NCI-H2107 treated with DMSO at 0.1 percent for 48 hours (cell line): Measurements from ENCODE around the gene LCN1.

ENCODE experiments used
- DNase-seq: peaks from one replicate; lab custom pipeline; 2025; ENCODE audit not compliant: unreplicated experiment; lab: John Stamatoyannopoulos, UW

LCN1 gene

DNA sequence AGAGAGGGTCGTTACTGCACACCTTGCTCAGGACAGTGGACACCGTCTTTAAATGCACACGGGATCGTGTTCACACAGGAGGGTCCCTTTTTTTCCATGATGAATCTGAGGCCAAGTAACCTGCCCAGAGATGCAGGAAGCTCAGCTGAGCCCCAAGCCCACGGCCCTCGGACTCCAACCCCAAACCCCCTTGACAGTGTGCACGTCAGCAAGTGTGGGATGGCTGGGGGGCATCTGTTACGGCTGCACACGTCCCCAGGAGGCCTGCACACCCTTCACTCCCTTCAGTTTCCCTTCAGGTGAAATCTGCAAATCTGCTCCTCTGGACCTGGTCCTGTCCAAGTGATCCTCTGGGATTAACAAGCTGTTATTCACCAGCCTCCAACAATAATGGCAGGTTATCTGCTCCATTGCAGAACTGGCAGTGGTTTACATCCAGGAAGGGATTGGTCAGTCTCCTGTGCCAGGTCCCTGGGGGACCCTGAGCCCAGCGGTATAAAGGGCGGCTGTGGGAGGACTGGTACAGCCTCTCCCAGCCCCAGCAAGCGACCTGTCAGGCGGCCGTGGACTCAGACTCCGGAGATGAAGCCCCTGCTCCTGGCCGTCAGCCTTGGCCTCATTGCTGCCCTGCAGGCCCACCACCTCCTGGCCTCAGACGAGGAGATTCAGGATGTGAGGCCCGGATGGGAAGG lies at the start of gene LCN1:
Gene LCN1, plus strand, starts transcription at position 525 of the 692 bp plus-strand sequence. Its CDS starts 58 bp downstream, at position 583.
- DNase-seq: no peak

DNA sequence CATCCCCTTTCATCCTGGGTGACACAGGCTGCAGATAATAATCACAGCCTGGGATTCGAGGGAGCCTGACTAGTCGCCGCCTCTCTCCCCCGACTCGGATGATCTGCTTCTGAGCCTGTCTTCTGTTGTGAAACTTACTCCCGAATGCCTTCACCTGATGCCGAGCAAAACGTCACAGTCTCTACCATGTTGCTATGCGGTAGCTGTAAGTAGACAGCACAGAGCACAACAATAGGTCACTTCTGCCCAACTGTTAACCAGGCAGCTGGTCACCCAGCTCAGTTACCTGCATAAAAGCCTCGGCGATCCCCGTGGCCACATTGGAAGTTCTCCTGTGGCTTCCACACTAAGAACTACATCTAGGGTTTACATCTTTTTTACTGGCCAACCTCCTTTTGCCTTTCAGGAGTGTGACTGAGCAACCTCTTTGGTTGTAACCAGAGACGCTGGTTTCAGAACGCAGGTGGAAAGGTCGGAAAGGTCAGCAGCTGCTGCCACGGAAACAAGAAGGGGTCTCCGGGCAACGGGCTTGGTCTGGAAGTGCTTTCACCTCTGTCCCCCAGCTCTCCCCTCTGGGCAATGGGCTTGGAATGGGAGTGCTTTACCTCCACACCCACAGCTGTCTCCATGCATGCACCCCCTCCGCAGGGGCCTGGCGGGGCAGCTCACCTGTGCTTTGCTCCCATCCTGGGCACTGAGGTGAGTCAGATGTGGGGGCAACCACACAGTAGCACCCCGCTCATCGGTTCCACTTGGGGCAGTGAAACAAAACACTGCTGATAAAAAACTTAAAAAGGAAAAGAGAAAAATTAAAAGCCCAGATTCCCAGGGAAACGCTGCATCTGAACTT lies 49.2 kb upstream of the LCN1 start:
- no peak for DNase-seq

DNA sequence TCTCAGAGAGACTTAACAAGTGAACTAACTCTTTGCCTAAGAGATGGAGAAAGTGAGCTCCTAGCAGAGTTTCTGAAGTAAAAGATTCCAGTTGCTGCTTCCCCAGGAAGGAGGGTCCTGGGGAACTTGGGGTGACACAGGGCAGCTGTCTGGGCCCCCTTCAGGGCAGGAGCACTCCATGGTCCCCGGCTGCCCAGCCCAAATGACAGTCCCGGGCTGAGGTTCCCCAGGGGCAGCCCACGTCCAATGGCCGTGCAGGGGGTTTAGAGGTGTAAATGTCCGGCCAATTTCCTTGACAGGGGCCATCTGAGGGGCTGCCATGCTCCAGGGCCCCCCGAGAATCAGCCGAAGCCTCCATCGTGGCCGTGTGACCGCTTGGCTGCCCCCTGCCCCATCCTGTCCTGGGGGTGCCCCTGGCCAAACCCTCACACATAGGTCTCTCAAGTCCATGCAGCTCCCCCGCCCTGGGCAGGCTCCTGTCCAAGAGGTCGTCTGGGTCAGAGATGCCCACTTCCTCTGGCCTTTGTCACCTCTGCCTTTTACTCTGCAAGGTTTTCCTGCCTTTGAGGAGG lies 47.2 kb upstream of the LCN1 start:
- DNase-seq: no peak

DNA sequence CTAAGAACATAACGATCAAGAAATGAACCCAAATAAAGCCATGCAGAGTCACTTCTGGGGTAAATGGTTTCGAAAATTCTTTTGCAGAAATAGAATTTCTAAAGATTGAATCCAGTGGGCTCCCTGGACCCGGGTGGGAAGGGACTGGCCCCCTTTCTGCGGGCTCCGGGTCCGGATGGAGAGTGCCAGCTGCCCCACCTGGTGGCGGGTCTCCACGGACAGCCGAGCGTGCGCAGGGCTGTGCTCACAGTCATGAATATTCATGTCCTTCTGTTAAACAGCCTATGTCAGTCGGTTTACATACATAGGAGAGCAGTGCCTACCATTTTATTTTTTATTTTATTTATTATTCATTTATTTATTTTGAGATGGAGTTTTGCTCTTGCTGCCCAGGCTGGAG lies 46.3 kb upstream of the LCN1 start:
- DNase-seq: peak; percentile 26

DNA sequence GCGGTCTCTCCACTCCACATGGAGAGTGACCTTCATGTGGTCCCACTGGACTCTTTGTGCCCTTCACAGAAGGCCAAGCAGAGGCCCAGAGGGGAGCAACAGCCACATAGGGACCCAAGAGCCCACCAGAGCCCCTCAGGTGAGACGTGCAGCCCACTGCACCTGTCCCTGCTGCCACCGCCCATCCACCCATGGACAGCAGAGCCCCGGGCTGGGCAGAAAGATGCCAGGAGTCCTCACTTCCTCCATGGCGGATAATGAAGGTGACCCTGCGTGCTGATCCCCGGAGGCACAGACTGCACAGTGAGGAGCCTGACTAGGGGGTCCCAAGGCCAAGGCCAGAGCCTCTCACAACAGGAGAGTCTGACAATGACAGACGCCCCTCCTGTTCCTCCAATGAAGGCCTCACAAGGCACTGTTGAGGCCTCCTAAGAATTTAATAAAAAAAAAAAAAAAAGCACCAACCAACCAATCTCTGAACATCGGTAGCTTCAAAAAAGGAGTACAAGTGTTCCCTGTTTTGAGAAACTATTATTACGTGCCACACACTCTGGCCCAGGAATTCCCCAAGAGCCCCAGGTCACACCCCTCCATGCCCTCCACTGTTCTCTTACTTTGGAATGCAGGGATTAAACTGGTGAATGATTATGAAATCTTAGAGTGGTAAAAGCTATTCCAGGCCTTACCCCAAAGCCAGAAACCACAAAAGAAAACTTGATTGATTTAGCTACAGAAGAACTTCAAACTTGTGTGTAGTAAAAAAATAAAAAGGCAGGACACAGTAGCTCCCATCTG lies 44.5 kb upstream of the LCN1 start:
- no peak for DNase-seq

DNA sequence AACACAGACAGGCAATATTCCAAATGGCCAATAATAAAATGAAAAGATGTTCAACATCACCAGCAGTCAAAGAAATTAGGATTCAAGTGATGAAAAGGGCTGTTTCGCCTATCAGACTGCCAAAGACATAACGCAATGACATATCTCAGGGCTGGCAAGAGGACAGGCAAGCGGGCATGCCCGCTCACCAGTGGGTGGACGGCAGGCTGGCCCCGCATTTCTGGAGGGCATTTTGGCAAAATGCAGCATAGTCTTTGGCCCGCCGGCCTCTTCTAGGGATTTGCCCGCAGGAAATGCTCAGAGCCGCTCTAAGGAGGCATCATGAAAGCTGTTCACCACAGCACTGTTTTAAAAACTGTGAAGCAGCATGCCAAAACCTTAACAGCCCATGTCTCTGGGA lies 43.0 kb upstream of the LCN1 start:
- DNase-seq: no peak

DNA sequence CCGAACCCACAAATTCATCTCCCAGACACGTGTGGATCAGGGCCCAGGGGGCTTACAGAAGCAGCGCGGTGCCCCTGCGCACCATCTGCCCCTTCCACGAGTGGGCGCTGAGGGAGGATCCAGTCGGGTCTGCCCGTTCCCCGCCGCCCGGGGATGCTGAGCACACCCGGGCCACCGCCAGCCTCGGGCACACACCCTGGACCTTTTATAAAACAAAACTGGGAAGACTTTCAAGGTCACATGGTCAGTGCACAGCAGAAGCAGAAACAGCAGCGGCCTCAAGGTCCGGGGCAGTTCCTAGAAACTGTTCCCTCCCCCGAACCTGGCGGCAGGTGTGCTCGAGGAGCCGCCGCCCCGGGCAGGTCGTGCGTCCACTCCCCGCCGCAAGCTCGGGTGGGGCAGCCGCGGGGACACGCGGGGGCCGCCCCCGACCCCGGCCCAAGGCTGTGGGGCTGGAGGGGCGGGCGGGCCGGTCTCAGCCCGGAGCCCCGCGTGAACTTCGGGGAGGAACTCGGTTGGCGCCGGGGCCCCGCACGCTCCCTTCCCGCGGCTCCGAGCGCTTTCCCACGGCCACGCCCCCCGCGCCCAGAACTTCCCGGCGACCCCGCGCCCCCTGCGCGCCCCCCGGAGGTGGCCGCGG lies 42.3 kb upstream of the LCN1 start:
- DNase-seq: peak; percentile 9

DNA sequence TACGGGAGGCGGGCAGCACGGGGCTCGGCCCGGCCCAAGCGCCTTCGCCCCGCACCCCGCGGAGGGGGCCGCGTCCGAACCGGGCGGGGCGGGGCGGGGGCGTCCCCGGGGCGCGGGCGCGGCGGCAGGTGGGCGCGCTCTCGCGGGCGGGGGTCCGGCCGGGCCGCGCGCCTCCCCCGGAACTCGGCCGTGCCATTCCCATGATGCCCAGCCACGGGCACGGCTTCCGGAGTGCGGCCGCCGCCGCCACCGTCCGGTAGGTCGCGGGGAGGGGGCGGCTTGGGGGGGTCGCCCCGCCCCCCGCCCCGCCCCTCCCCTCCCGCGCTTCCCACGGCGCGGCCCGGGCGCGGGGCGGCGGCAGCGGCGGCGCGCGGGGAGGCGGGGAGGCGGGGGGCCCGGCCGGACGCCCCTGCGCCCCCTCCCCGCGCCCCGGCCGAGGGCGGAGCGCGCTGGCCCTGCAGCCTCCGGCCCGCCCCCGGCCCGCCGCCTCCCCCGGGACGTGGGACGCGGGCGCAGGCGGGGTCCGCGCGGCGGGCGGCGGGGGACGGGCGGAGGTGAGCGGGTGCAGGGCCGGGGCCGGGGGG lies 41.7 kb upstream of the LCN1 start, which contains the start of gene PPP1R26:
Gene PPP1R26, plus strand, starts transcription at position 314 of the 584 bp plus-strand sequence. CDS start 4,729 bp downstream, outside the sequence.
- no peak for DNase-seq

DNA sequence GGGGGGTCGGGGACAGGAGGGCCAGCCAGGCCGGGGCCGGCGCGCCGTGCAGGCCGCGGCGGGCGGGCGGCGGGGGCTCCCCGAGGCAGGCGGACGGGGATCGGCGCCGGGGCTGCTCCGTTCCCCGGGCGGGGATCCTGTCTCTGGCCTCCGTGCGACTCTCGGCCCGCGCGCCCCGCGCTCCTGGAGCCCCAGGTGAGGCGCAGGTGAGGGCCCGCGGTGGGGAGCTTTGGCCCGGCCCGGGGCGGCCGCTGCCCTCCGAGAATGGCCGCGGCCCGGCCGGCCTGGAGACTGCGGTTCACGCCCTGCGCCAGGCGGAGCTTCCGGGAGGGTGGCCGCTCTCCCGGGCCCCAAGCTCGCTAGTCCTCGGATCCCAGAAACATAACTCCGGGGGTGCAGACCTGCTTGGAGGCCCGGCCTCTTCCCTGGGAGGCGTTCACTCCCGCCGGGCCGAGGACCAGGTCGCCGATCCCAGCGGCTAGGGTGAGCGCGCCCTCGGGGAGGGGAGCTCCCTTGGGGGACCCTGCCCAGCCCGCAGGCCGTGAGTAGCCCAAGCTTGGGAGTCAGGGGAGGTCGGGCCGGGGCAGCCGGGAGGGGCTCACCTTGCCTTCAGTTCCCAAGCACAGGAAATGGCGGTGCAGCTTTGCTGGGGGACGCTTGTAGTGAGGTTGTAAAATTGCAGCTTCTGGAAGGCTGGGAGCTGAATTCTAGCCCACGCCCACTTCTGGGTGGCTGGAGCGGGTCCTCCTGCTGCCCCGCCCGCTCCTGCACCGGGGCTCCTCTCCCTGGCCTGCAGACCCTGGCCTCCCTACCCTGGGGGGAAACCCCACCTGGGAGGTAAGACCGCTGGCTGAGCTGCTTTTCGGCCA lies 40.9 kb upstream of the LCN1 start:
- DNase-seq: no peak

DNA sequence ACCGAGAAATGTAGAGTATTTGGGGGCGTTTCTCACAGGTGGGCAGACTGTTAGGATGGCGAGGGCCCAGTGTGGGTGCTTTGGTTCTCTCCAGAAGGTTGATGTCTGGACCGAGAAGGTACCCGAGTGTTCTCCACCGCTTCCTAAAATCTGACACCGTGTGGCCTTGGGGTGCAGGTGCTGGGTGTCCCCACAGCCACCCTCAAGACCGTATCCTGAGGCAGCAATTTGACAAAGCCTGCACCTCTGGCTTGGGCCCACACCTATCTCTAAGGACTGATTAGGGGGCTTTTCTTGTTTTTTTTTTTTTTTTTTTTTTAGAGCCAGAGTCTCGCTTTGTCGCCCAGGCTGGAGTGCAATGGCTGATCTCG lies 40.3 kb upstream of the LCN1 start:
- no peak for DNase-seq

DNA sequence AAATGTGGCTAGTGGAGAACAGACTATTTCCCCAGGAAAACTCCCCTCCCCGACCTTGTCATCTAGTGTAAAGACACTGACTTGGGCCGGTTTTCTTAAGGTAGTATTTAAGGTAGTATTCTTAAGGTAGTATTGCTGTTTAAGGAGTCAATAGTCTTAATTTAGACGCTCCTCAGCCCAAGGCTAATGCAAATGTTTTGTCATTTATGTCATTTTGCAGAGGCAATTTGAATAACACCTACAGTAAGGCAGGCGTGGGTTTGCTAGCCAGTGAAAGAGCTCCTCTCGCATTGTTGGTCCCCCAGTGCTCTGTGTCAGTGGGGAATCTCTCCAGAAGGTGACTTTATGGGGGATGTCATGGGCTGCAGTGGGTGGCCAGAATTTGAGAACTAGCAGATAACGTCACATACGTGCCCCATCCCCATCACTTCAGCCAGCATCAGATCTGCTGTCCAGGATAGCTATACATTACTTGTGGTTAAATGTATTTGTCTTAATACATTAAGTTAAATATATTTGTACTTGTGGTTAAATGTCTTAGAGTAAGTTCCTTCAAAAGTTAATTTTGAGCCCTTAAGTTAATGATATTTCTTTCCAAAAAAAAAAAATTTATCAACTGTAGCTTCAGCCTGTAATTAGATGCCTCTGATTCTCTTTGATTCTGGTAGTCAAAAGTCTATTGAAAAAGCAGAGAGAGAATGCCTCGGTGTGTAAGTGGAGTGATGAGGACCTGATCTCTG lies 39.1 kb upstream of the LCN1 start:
- no peak for DNase-seq

DNA sequence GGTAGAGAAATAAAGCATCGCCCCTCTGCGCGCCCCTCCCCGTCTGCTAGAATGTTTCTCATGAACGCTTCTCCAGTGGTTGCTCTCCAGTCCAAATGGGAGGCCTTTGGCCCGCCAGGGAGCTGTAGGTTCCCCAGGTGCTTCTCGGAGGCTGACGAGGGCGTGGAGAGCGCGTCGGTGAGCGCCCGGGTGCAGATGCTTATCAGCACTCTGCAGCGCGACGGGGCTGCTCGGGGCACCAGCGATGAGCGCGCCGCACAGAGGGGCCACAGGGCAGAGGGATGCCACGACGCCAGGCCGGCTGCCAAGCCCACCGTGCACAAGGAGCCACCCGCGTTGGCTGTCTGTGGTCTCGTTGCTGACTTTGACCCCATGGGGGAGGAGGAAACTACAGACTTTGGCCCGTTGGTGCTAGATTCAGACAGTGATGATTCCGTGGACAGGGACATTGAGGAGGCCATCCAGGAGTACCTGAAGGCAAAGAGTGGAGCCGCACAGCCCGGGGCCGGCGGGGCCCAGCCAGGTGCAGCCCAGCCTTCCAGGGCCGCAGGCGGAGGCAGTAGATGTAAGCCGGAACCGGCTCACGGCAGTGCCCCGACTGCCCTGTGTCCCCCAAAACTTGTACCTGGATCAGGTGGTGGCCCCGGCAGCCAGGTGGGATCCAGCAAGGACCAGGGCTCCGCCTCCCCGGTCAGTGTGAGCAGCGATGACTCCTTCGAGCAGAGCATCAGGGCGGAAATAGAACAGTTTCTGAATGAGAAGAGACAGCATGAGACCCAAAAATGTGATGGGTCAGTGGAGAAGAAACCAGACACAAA lies 36.6 kb upstream of the LCN1 start:
- no peak for DNase-seq

DNA sequence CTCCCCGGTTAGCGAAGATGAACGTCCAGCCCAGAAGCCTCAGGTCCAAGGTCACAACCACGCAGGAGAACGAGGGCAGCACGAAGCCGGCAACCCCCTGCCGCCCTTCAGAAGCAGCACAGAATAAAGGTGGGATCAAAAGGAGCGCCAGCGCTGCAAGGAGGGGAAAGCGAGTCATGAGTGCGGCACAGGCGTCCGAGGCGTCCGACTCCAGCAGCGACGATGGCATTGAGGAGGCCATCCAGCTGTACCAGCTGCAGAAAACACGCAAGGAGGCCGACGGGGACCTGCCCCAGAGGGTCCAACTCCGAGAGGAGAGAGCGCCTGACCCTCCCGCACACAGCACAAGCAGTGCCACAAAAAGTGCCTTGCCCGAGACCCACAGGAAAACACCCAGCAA lies 35.9 kb upstream of the LCN1 start:
- DNase-seq: no peak

DNA sequence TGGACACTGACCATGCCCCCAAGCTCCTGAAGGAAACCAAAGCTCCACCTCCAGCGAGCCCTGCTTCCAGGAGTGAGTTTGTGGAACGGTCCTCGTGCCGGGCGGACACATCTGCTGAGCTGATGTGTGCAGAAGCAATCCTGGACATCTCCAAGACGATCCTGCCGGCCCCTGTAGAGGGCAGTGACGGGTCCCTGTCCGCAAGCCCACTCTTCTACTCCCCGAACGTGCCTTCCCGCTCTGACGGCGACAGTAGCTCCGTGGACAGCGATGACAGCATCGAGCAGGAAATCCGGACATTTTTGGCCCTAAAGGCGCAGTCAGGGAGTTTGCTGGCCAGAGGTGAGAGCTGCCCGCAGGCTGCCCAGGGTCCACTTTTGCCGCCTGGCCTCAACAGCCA lies 35.4 kb upstream of the LCN1 start:
- no peak for DNase-seq

DNA sequence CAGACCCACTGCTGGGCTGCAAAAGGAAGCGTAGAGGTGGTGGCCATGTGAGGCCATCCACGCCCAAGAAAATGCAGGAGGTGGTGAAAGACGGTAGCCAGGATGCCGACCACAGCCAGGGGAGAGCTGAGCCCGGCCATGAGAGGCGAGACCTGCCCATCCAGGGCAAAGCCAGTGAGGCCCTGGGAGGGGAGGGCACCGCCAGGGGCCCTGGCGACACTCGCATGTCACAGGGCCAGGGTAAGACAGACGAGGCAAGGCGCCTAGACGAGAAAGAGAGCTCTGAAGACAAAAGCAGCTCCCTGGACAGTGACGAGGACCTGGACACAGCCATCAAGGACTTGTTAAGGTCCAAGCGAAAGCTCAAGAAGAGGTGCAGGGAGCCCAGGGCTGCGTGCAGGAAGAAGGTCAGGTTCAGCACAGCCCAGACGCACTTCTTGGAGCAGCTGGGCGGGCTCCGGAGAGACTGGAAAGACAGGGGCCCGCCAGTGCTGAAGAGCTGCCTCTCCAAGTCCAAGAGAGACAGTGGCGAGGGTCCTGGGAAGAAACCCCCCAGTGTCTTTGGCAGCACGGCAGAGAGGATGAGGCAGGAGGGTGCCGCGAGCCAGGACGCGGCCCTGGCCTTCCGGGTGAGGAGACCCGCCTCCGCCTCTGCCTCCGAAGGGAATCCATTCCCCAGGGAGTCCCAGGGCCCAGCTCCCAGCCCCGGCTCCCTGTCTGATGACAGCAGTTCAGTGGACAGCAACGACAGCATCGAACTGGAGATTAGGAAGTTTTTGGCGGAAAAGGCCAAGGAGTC lies 34.8 kb upstream of the LCN1 start:
- DNase-seq: no peak

DNA sequence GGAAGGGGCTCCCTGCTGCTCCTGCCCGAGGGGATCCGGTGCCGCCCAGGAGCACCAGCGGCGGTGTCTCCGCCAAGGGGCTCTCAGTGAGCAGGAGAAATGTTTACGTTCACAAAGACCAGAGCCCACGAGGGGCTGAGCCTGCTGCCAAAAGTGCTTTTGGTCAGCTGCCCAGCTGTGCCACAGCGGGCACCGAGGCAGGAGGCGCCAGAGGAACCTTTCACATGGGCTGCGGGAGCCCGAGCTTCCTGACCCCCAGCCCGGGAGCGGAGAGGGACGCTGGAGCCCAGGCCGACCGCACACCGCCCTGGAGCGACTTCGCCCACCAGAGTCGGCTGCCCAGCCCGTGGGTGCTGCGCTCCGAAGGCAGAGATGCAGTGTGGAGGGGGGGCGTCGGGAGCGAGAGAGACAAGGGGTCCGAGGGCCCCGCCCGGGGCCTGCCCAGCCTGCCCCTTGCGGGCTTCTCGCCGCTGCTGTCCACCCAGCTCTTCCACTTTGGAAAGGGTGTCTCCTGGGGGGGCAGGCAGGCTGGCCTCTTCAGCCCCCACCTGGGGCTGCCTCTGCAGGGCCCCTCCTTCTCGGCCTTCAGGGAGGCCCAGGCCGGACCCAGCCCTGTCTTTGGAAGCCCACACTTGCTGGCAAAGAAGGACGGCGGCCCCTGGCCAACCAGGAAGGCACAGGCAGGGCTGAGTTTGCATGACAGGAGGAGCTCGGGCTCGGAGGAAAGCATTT lies 33.8 kb upstream of the LCN1 start:
- DNase-seq: no peak

DNA sequence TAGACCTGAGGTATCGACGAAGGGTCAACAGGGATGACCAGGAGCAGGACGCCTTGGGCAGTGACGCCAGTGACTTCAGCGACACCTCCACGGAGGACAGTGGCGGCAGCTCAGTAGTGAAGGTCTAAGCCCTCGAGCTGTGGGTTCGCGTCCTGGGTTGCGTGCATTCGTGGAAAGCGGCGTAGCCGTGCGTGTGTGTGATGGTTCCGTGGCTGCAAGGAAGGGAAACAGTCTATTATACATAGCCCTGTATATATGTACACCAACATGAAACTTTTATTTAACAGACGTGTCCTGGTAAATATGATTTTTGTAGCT lies 33.3 kb upstream of the LCN1 start:
- no peak for DNase-seq
